ENCODE measurements around the gene CDH13.
A peak's percentile ranks its signal among the peaks of the same experiment; 100 is the strongest.

Gene CDH13

GRCh38 chr16:83205896-83206295, 579.1 kb downstream of the CDH13 start:
- no peak for DNase-seq

- DNase-seq = no peak
These were observed 579.7 kb downstream of the CDH13 start for GRCh38 chr16:83206426-83206825.

GRCh38 chr16:83211711-83212110, 584.9 kb downstream of the CDH13 start:
- DNase-seq = no peak

- no peak for DNase-seq
These were observed 585.6 kb downstream of the CDH13 start for GRCh38 chr16:83212301-83212841.

GRCh38 chr16:83214671-83215070, 587.9 kb downstream of the CDH13 start:
- no peak for DNase-seq

GRCh38 chr16:83215406-83216001, 588.7 kb downstream of the CDH13 start:
- DNase-seq = peak; percentile 0

GRCh38 chr16:83219285-83219684, 592.5 kb downstream of the CDH13 start:
- DNase-seq = no peak

GRCh38 chr16:83220066-83220465, 593.3 kb downstream of the CDH13 start:
- DNase-seq = no peak

GRCh38 chr16:83224642-83225041, 597.9 kb downstream of the CDH13 start:
- DNase-seq = no peak

- DNase-seq = no peak
These were observed 600.6 kb downstream of the CDH13 start for GRCh38 chr16:83227336-83227735.

GRCh38 chr16:83231729-83232128, 605.0 kb downstream of the CDH13 start:
- DNase-seq = no peak

GRCh38 chr16:83233153-83233552, 606.4 kb downstream of the CDH13 start:
- no peak for DNase-seq

GRCh38 chr16:83238949-83239691, 612.4 kb downstream of the CDH13 start:
- no peak for DNase-seq

GRCh38 chr16:83244057-83244456, 617.3 kb downstream of the CDH13 start:
- DNase-seq = no peak

- DNase-seq = no peak
These were observed 618.3 kb downstream of the CDH13 start for GRCh38 chr16:83245061-83245460.

GRCh38 chr16:83247767-83248372, 621.1 kb downstream of the CDH13 start:
- no peak for DNase-seq

GRCh38 chr16:83248735-83249463, 622.1 kb downstream of the CDH13 start:
- DNase-seq = no peak

- DNase-seq = no peak
These were observed 626.8 kb downstream of the CDH13 start for GRCh38 chr16:83253521-83253920.

- DNase-seq = no peak
These were observed 631.7 kb downstream of the CDH13 start for GRCh38 chr16:83258366-83258928.

GRCh38 chr16:83266848-83267553, 640.2 kb downstream of the CDH13 start:
- no peak for DNase-seq

GRCh38 chr16:83268169-83268568, 641.4 kb downstream of the CDH13 start:
- DNase-seq = no peak

- DNase-seq = no peak
These were observed 642.3 kb downstream of the CDH13 start for GRCh38 chr16:83269048-83269447.
